Measurements from ENCODE around the gene EVPL.
A peak's percentile ranks its signal among the peaks of the same experiment; 100 is the strongest.

EVPL gene

GRCh38 chr17:76025294-76025693 is 1.8 kb downstream of the EVPL start:
- no peak for TF ChIP-seq CTCF (conservative IDR thresholded peaks at IDR 0.05; ENCODE audit: low read depth)
- CTCF ChIA-PET = interaction anchor here (1.4 kb wide), 1 partner anchor 12 kb away, joined by 4 read pairs; no protein-coding TSS in a partner anchor

GRCh38 chr17:76024353-76024752 is 2.8 kb downstream of the EVPL start:
- POLR2A ChIA-PET (ENCODE audit: low non-redundant PET) = no interaction called here
- H3K27ac ChIP-seq = no peak overlapping the region
- TF ChIP-seq CTCF (conservative IDR thresholded peaks at IDR 0.05; ENCODE audit: low read depth) = no peak
- DNase-seq (ENCODE audit: low spot score) = no peak
- CTCF ChIA-PET = interaction anchor here (0.6 to 0.9 kb wide), 2 partner anchors 10 to 19 kb away, joined by 3 to 4 read pairs; no protein-coding TSS in a partner anchor

More at GRCh38 chr17:76025294-76025693, 1.8 kb downstream of the EVPL start:
- DNase-seq (ENCODE audit: low spot score) = no peak
- POLR2A ChIA-PET (ENCODE audit: low non-redundant PET) = no interaction called here
- H3K27ac ChIP-seq = peak overlapping the region; percentile 85

- no peak for DNase-seq (ENCODE audit: low spot score)
- no peak for TF ChIP-seq CTCF (conservative IDR thresholded peaks at IDR 0.05; ENCODE audit: low read depth)
- ChIA-PET POLR2A (ENCODE audit: low non-redundant PET) (no interaction called here), CTCF (interaction anchor here (0.6 to 0.9 kb wide), 2 partner anchors 10 to 19 kb away, joined by 3 to 4 read pairs; no protein-coding TSS in a partner anchor)
- H3K27ac ChIP-seq = no peak overlapping the region
These were observed 3.2 kb downstream of the EVPL start for GRCh38 chr17:76023900-76024237.

- no peak for TF ChIP-seq CTCF (conservative IDR thresholded peaks at IDR 0.05; ENCODE audit: low read depth)
- H3K27ac ChIP-seq = no peak overlapping the region
- ChIA-PET CTCF (interaction anchor here (0.6 to 0.9 kb wide), 2 partner anchors 9 to 18 kb away, joined by 3 to 4 read pairs; no protein-coding TSS in a partner anchor), POLR2A (ENCODE audit: low non-redundant PET) (no interaction called here)
- no peak for DNase-seq (ENCODE audit: low spot score)
These were observed 3.9 kb downstream of the EVPL start for GRCh38 chr17:76022973-76023899.

- no peak for DNase-seq (ENCODE audit: low spot score)
- POLR2A ChIA-PET (ENCODE audit: low non-redundant PET) = interaction anchor here (0.6 kb wide), 1 partner anchor 282 kb away, joined by 6 read pairs; no protein-coding TSS in a partner anchor
- H3K27ac ChIP-seq = no peak overlapping the region
- CTCF ChIA-PET = no interaction called here
- no peak for TF ChIP-seq CTCF (conservative IDR thresholded peaks at IDR 0.05; ENCODE audit: low read depth)
These were observed 4.8 kb downstream of the EVPL start for GRCh38 chr17:76022285-76022684.

- TF ChIP-seq CTCF (conservative IDR thresholded peaks at IDR 0.05; ENCODE audit: low read depth) = no peak
- no peak for DNase-seq (ENCODE audit: low spot score)
- POLR2A ChIA-PET (ENCODE audit: low non-redundant PET) = no interaction called here
- H3K27ac ChIP-seq = no peak overlapping the region
- CTCF ChIA-PET = interaction anchor here (1.0 to 1.7 kb wide), 2 partner anchors 20 to 260 kb away, joined by 3 to 9 read pairs; partner anchors contain the start of gene CDK3
These were observed 7.2 kb downstream of the EVPL start for GRCh38 chr17:76019833-76020467.
